ENCODE results near the gene ACKR3.

Gene ACKR3

GRCh38 chr2:236547725-236548124, 21.9 kb upstream of the ACKR3 start:
- intact Hi-C loops (cut with DNase I): no loop called here
- no peak for DNase-seq

DNA sequence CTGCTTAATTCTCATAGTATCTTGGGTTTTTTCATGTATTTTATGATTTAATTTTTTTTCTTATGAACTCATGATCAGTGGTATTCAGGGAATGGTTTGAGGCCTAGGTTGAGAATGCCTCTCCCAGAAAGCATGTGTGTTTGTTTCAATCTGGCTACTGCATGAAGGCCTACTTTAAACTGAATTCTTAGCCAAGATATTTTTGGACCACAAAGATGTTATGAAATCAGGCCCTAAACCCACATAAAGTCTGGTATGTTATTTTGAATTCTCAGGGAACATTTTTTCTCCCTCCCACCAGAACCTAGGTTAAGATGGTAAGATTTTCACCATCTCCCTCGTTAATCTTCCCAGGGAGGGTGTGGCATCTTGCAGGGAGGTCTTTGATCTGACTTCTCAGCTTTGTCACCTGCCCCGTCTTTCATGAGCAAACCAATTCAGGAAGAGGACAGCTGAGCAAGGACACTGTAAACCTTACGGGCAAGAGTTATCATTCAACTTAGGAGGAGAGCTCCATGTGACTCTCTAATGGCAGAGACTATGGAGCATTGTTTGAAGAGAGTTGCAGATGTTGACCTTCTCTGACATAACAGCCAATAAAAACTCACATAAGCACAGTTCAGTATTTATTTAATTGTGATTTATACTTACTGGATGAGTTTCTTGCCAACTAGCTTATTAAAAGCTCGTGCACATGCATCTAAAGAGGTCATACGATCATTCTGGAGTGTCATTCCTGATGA, 21.3 kb upstream of the ACKR3 start:
- intact Hi-C loops (cut with DNase I): no loop called here
- DNase-seq: no peak

GRCh38 chr2:236549165-236549564, 20.5 kb upstream of the ACKR3 start:
- DNase-seq: no peak
- intact Hi-C loops (cut with DNase I): no loop called here

DNA sequence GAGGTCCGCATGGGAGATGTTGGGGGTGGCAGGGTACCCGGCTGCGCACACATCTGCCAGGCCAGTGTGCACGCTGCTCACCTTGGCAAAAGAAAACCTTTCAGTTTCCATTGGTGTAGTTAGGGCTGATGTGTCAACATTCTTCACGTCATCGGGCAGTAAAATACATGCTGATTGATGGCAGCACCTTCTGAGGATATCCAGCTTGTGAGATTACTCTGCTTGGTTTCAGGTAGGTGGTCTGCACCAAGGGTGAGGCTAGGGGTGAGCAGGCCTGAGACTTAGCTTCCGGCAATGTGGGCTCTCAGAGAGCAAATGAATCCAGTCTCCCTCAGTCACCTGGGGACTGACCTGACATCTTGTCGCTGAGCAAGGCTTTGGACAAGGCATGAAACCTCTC, 19.3 kb upstream of the ACKR3 start:
- no peak for DNase-seq
- intact Hi-C loops (cut with DNase I): no loop called here

GRCh38 chr2:236550701-236551465, 18.7 kb upstream of the ACKR3 start:
- no peak for DNase-seq
- intact Hi-C loops (cut with DNase I): no loop called here

DNA sequence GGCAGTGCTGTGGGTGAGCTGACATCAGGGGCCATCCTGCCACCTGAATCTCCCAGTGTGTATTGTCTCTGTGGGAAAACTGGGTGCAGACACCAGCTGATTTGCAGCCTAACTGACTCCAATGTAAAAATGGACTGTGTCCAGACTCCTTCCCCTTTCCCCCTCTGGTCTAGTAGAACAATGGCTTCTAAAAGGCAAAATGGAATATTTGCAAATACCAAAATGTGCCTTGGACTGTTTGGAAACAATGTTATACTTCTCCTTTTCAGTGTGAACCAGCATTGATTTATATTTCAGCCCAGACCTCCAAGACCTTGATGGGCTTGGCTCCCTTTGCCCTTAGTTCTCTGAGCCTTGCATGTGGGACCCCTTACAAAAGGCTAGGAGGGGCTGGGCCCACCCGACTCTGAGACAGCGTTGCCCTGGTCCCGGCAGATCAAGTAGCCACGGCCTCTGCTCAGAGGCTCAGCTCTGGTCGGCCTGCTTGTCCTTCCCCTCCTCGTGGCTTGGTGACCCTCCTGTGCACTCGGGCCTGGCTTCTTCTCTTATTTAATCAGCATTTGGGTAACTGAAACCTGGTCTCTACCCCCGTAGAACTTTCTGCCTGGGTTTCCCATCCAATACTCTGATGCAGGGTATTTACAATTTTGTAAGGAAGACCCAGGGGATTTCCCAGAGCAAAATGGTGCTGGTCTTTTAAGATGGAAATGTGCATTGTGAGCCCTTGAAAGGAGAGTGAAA, 18.0 kb upstream of the ACKR3 start:
- DNase-seq: no peak

GRCh38 chr2:236552212-236552542, 17.4 kb upstream of the ACKR3 start:
- DNase-seq: no peak
- intact Hi-C loops (cut with DNase I): no loop called here

More for the DNA sequence above, 18.0 kb upstream of the ACKR3 start:
- intact Hi-C loops (cut with DNase I): no loop called here

GRCh38 chr2:236552581-236553363, 16.9 kb upstream of the ACKR3 start:
- DNase-seq: no peak
- intact Hi-C loops (cut with DNase I): no loop called here

- intact Hi-C loops (cut with DNase I): no loop called here
- DNase-seq: no peak
These were observed 16.1 kb upstream of the ACKR3 start for GRCh38 chr2:236553522-236553921.

DNA sequence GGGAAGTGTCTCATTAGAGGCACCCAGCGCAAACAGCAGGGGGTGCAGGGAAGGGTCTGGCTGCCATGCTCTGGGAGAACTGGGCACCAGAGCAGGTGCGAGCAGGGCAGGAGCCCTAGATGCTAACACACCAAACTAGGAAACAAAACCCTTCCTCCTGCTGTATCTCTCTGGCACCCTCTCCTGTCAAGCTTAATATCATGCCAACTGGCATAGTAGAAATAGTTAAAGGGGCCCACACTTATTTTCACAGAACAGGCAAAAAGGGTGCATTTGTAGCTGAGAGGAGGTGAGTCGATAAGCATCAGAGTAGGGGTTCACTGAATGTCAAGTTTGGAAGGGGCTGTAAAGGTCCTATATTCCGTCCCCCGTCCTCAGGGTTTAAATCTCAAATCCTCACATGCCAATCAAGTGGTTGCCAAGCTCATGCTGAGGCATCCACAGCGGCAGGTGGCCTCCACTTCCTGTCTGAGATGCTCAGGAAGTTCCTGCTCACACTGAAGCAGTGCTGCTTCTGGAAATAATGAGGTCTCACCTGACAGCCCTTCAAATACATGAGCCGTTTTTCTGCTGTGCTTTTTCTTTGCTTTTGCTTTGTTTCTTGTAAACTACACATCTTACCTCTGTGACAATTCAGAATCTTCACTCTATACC, 14.9 kb upstream of the ACKR3 start:
- DNase-seq: no peak
- intact Hi-C loops (cut with DNase I): no loop called here

- DNase-seq: no peak
- intact Hi-C loops (cut with DNase I): no loop called here
These were observed 14.1 kb upstream of the ACKR3 start for GRCh38 chr2:236555481-236555880.

DNA sequence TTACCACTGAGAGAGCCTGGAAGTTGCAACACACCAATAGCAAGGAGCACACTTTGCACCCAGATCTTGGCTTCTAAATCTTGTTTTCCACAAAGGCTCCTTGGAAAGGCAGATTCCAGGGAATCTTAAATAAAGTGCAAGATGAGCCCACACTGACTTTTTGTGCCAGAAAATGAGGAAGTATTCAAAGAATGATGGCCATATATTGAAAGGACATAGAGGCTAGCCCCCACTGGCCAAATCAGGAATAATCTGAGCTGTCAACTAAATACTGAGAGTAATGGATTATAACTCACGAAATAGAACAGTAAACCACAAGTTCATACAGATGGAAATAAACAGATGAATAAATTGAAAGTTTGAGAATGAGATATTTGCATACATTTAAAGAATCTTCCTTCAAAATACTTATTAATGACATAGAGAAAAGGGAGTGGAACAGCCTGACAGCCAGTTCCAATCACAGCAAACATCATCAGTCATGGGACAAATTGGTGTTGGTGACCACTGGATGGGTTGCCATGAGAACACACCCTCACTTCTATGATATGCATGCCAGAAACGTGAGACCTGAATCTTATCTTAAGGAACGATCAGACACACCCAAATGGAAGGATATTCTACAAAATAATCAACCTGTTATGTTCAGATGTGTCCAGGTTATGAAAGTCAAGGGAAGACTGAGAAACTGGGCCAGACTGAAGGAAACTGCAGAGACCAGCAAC, 12.2 kb upstream of the ACKR3 start:
- intact Hi-C loops (cut with DNase I): no loop called here
- no peak for DNase-seq

- DNase-seq: peak in 12 of 42 donors; percentile 22 to 61 (median 44)
- intact Hi-C loops (cut with DNase I): no loop called here
These were observed 11.6 kb upstream of the ACKR3 start for GRCh38 chr2:236558036-236558435.

- intact Hi-C loops (cut with DNase I): no loop called here
- no peak for DNase-seq
These were observed 10.3 kb upstream of the ACKR3 start for GRCh38 chr2:236558993-236559978.

DNA sequence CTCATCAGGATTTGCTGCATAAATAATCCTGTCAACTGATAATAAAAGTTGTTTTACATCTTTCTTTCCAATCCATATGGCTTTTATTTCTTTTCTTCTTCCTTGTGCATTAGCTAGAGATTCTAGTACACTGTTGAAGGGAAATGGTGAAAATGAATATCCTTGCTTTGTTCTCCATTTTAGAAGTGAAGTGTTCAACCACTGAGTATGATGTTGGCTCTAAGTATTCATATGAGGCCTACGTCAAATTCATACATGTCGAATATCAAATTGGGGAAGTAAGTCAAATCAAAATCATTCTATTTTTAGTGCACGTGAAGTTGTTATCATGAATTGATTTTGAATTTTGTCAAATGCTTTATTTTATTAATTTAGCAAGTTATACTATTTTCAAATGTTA, 7.8 kb upstream of the ACKR3 start:
- no peak for DNase-seq
- intact Hi-C loops (cut with DNase I): no loop called here

DNA sequence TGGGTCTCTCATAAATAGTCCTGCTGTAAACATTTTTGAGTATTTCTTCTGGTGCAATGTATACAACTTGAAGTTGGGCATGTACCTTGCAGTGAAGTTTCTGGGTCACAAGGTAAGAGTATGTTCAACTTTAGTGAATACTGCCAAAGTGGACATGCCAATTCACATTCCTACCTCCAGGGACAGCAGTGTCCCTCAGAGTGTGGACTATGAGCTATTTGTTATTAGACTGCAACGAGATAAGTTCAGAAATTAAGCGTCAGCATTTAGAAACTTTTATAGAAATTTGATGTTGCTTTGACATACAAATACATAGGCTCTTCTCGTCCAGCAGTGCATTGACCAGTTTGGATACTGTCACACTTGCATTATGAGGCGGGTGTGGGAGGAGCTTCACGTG, 7.2 kb upstream of the ACKR3 start:
- no peak for DNase-seq
- intact Hi-C loops (cut with DNase I): no loop called here

GRCh38 chr2:236563953-236564352, 5.7 kb upstream of the ACKR3 start:
- intact Hi-C loops (cut with DNase I): no loop called here
- no peak for DNase-seq

Data from head of caudate nucleus (tissue), 42 donors.